ENCODE results near the gene TMEM217. TPM values are rescaled to one million over a fixed set of nuclear protein-coding genes. Genes with fewer than 3 reads are reported as not detected.
A peak's percentile ranks its signal among the peaks of the same experiment; 100 is the strongest.

Gene TMEM217
- total RNA-seq, 1 donor from 2014 or later = not detected

- no peak for DNase-seq
- H3K27ac Mint-ChIP-seq (ENCODE audit: unreplicated experiment) = no peak overlapping the region
- H3K4me1 Mint-ChIP-seq (ENCODE audit: low read depth, unreplicated experiment) = peaks cover 6% of the 10 kb centered on the region
- peaks cover 10% of the 10 kb centered on the region for H3K9me3 Mint-ChIP-seq (ENCODE audit: unreplicated experiment)
- no peaks in the 10 kb centered on the region for H3K36me3 Mint-ChIP-seq (ENCODE audit: unreplicated experiment)
- peaks cover 10% of the 10 kb centered on the region for H3K27me3 Mint-ChIP-seq (ENCODE audit: unreplicated experiment)
- no peak for TF ChIP-seq CTCF (IDR thresholded peaks at IDR 0.05; ENCODE audit: partially characterized antibody, unreplicated experiment)
- H3K4me3 Mint-ChIP-seq (ENCODE audit: unreplicated experiment) = no peak overlapping the region
Observed at GRCh38 chr6:37172912-37173492, 84.9 kb downstream of the TMEM217 start.

- Mint-ChIP-seq H3K4me1 (ENCODE audit: low read depth, unreplicated experiment) (peaks cover 8% of the 10 kb centered on the region), H3K4me3 (ENCODE audit: unreplicated experiment) (peak overlapping the region; percentile 96), H3K27me3 (ENCODE audit: unreplicated experiment) (peaks cover 10% of the 10 kb centered on the region), H3K27ac (ENCODE audit: unreplicated experiment) (peak overlapping the region; percentile 3), H3K36me3 (ENCODE audit: unreplicated experiment) (no peaks in the 10 kb centered on the region), H3K9me3 (ENCODE audit: unreplicated experiment) (peaks cover 10% of the 10 kb centered on the region)
- peak; percentile 96 for TF ChIP-seq CTCF (IDR thresholded peaks at IDR 0.05; ENCODE audit: partially characterized antibody, unreplicated experiment)
- DNase-seq = peak; percentile 81
Observed at GRCh38 chr6:37171970-37172812, 85.8 kb downstream of the TMEM217 start.

- no peak for TF ChIP-seq CTCF (IDR thresholded peaks at IDR 0.05; ENCODE audit: partially characterized antibody, unreplicated experiment)
- Mint-ChIP-seq H3K4me1 (ENCODE audit: low read depth, unreplicated experiment) (peaks cover 8% of the 10 kb centered on the region), H3K9me3 (ENCODE audit: unreplicated experiment) (peaks cover 10% of the 10 kb centered on the region), H3K27ac (ENCODE audit: unreplicated experiment) (peak overlapping the region; percentile 85), H3K4me3 (ENCODE audit: unreplicated experiment) (peak overlapping the region; percentile 96), H3K27me3 (ENCODE audit: unreplicated experiment) (peaks cover 10% of the 10 kb centered on the region), H3K36me3 (ENCODE audit: unreplicated experiment) (no peaks in the 10 kb centered on the region)
- DNase-seq = peak; percentile 43
Observed at GRCh38 chr6:37171201-37171969, 86.6 kb downstream of the TMEM217 start.

GRCh38 chr6:37170273-37171200 lies 87.4 kb downstream of the TMEM217 start:
- Mint-ChIP-seq H3K9me3 (ENCODE audit: unreplicated experiment) (peaks cover 10% of the 10 kb centered on the region), H3K27ac (ENCODE audit: unreplicated experiment) (peak overlapping the region; percentile 85), H3K36me3 (ENCODE audit: unreplicated experiment) (no peaks in the 10 kb centered on the region), H3K4me1 (ENCODE audit: low read depth, unreplicated experiment) (peaks cover 8% of the 10 kb centered on the region), H3K27me3 (ENCODE audit: unreplicated experiment) (peaks cover 10% of the 10 kb centered on the region), H3K4me3 (ENCODE audit: unreplicated experiment) (peak overlapping the region; percentile 96)
- peak; percentile 76 for DNase-seq
- peak; percentile 59 for TF ChIP-seq CTCF (IDR thresholded peaks at IDR 0.05; ENCODE audit: partially characterized antibody, unreplicated experiment)

Data from glutamatergic neuron (in vitro differentiated cells).